Subcutaneous abdominal adipose tissue (tissue), 5 donors: ENCODE measurements around the gene CFAP77.

Source experiments
- H3K27ac ChIP-seq: one replicate; pipeline ENCODE4 v1.7.0; 2013; ENCODE audit warnings: low read depth, mild to moderate bottlenecking, inconsistent platforms, low read length, moderate library complexity
- H3K27me3 ChIP-seq, 5 donors: one replicate each; pipeline ENCODE4 v1.7.0; 2013; ENCODE audit warnings: low read length in 5 of 5, inconsistent platforms in 1 of 5; ENCODE audit not compliant: control insufficient read depth in 5 of 5, insufficient read depth in 4 of 5
- H3K36me3 ChIP-seq, 5 donors: one replicate each; pipeline ENCODE4 v1.7.0; 2013; ENCODE audit warnings: low read length in 5 of 5; ENCODE audit not compliant: control insufficient read depth in 5 of 5, insufficient read depth in 5 of 5
- H3K4me1 ChIP-seq, 5 donors: one replicate each; pipeline ENCODE4 v1.7.0; 2013; ENCODE audit warnings: low read length in 5 of 5, mild to moderate bottlenecking in 3 of 5, moderate library complexity in 1 of 5; ENCODE audit not compliant: control insufficient read depth in 5 of 5, insufficient read depth in 5 of 5
- H3K4me3 ChIP-seq, 5 donors: one replicate each; pipeline ENCODE4 v1.7.0; 2013; ENCODE audit warnings: low read length in 5 of 5, low read depth in 1 of 5
- H3K9ac ChIP-seq, 5 donors: one replicate each; pipeline ENCODE4 v1.7.0; 2013; ENCODE audit warnings: low read length in 5 of 5, mild to moderate bottlenecking in 4 of 5, moderate library complexity in 3 of 5
- H3K9me3 ChIP-seq, 5 donors: one replicate each; pipeline ENCODE4 v1.7.0; 2013; ENCODE audit warnings: low read length in 5 of 5; ENCODE audit not compliant: control insufficient read depth in 5 of 5
- donor health status: healthy.
- donor health status: healthy.
- donor health status: healthy.
- donor health status: healthy.
- donor health status: healthy.

The CFAP77 gene

GRCh38 chr9:132610661-132611060 is 200.7 kb downstream of the CFAP77 start:
- Histone ChIP-seq H3K9me3 (no peaks in the 10 kb centered on the region), H3K27me3 (no peaks in the 10 kb centered on the region), H3K27ac (no peak overlapping the region), H3K9ac (no peak overlapping the region), H3K36me3 (peaks cover 5 to 82% (median 72%) of the 10 kb centered on the region in 5 donors), H3K4me1 (no peaks in the 10 kb centered on the region), H3K4me3 (no peak overlapping the region)

DNA sequence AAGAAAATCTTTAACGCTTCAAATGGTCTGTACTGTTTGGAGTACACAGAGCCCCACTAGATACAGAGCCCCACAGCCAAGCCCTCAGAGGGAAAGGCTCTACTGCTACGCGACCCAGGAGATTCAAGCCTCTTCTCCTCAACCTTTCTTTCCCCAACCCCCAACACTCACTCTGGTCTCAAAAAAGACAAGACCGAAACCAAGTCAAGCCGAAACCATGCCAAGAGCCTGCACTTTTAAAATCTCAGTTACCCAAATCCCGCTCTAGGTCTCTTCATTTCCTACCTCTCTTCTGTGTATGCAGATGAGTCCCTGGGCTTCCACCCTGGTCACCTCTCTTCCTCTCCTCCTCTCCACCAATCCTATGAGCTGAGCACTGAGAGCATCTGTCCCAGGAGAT is 204.3 kb downstream of the CFAP77 start:
- no peaks in the 10 kb centered on the region for H3K4me1 ChIP-seq
- peaks cover 20 to 86% (median 69%) of the 10 kb centered on the region in 5 donors for H3K36me3 ChIP-seq

DNA sequence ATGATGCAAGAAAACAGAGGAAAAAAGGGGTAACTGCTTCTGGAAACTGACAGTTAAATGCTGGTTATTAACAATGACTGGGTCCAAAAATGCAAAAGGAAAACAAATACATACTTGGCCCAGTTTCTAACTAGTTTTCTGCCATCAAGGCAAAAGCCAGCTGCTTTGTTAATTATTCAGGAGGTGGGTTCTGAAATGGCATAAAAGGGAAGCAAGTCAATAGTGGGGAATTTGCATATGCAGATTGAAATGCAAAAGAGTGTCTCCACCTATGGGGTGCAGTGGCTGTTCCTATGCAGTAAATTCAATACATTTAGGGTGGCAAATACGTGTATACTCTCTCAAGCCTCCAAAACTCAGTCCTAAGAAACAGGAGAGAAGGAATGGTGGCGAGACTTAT is 205.8 kb downstream of the CFAP77 start:
- H3K9me3 ChIP-seq = no peaks in the 10 kb centered on the region
- H3K4me1 ChIP-seq = no peaks in the 10 kb centered on the region
- H3K27me3 ChIP-seq = no peaks in the 10 kb centered on the region
- no peak overlapping the region for H3K4me3 ChIP-seq
- no peak overlapping the region for H3K27ac ChIP-seq
- H3K9ac ChIP-seq = no peak overlapping the region
- H3K36me3 ChIP-seq = peaks cover 24 to 81% (median 59%) of the 10 kb centered on the region in 5 donors

More for the DNA sequence above, 204.3 kb downstream of the CFAP77 start:
- H3K9ac ChIP-seq = no peak overlapping the region
- no peak overlapping the region for H3K4me3 ChIP-seq
- no peaks in the 10 kb centered on the region for H3K9me3 ChIP-seq
- no peak overlapping the region for H3K27ac ChIP-seq
- no peaks in the 10 kb centered on the region for H3K27me3 ChIP-seq

GRCh38 chr9:132616725-132617124 is 206.7 kb downstream of the CFAP77 start:
- Histone ChIP-seq H3K9me3 (no peaks in the 10 kb centered on the region), H3K27me3 (no peaks in the 10 kb centered on the region), H3K9ac (no peak overlapping the region), H3K36me3 (peaks cover 29 to 79% (median 54%) of the 10 kb centered on the region in 5 donors), H3K27ac (no peak overlapping the region), H3K4me1 (no peaks in the 10 kb centered on the region), H3K4me3 (no peak overlapping the region)

DNA sequence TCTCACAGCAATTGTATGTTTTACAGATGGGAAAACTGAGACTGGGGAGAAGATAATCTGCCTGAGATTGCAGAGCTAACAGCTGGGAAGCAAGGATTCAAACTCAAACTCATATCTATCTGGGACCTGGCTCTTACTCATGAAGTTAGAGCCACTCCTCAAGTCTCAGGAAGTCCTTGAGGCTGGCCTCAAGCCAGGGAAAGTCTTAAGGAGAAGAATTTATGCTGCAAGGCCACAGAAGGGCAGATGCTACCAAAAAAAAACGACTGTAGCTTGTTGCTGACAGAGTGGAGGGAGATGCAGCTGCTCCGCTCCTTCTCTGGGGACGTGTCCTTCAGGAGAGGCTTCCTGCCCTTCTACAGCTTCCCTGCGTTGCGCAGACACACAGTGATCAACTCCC is 212.1 kb downstream of the CFAP77 start:
- Histone ChIP-seq H3K27me3 (no peaks in the 10 kb centered on the region), H3K9ac (no peak overlapping the region), H3K36me3 (peaks cover 24 to 64% (median 42%) of the 10 kb centered on the region in 5 donors), H3K4me1 (no peaks in the 10 kb centered on the region), H3K27ac (no peak overlapping the region), H3K4me3 (no peak overlapping the region), H3K9me3 (no peaks in the 10 kb centered on the region)
